SHP77 treated with DMSO at 0.1 percent for 48 hours (cell line): ENCODE data around the gene GTPBP4.

Experiments
- DNase-seq: peaks from one replicate; lab custom pipeline; 2025; lab: John Stamatoyannopoulos, UW

The GTPBP4 gene

GRCh38 chr10:966466-967235 is 21.6 kb upstream of the GTPBP4 start:
- DNase-seq = no peak

GRCh38 chr10:968546-969199 is 19.6 kb upstream of the GTPBP4 start:
- no peak for DNase-seq

DNA sequence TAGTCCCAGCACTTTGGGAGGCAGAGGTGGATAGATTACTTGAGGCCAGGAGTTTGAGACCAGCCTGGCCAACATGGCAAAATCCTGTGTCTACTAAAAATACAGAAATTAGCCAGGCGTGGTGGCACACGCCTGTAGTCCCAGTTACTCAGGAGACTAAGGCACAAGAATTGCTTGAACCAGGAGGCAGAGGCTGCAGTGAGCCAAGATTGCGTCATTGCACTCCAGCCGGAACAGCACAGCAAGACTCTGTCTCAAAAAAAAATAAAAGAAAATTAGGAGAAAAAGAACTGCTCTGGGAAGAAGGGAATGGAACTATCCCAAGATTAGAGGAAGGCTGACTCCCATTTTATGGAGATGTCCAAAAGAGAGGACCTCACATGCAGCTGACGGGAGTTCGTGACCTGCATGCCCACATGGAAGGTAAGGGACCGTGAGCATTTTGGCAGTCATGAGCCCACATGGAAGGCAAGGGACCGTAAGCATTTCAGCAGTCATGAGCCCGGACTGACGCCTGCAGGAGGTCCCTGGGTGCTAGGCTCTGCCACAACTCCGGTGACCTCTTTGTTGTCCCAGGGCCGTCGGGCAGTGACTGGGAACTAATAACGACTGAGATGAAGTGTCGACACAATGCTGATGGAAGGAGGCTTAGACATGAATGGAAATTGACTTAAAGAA is 18.6 kb upstream of the GTPBP4 start:
- no peak for DNase-seq

- peak; percentile 96 for DNase-seq
Measured at GRCh38 chr10:970311-971149, 17.7 kb upstream of the GTPBP4 start.

DNA sequence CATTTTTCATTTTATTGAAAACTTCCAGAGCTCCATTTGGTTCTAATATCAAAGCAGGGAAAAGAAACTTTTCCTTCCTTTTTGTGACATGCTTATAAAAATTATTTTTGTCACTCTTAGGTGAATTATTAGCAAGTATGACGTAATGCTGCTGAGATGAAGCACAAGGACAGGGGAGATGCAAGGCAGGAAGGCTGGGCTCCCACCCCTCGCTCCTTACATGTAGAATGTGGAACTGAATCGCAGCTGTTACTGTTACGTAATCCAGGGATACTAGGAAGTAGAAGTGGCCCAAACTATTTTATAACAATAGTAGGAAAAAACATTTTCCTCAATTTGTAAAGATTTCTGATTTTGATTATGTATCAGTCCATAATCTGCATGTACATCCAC is 17.1 kb upstream of the GTPBP4 start:
- no peak for DNase-seq

DNA sequence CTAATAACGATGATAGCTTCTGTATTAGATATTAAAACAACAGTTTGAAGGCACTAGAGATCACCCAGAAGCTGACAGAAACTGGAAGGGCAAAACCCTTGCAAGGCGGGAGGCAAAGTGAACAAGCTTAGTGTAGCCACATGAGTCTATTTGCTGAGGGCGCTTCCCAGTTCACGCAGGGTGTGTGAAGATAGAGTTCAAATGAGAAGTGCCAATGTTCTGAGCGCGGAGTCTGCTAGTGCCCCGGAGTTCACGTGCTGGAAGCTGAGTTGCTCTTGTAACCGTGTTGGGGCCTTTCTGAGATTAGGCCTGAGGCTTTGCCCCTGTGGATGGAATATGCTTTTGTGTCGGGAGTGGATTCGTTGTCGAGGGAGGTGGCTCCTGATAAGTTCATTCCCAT is 16.6 kb upstream of the GTPBP4 start:
- DNase-seq = no peak

- no peak for DNase-seq
Measured at GRCh38 chr10:972763-973162, 15.5 kb upstream of the GTPBP4 start.

DNA sequence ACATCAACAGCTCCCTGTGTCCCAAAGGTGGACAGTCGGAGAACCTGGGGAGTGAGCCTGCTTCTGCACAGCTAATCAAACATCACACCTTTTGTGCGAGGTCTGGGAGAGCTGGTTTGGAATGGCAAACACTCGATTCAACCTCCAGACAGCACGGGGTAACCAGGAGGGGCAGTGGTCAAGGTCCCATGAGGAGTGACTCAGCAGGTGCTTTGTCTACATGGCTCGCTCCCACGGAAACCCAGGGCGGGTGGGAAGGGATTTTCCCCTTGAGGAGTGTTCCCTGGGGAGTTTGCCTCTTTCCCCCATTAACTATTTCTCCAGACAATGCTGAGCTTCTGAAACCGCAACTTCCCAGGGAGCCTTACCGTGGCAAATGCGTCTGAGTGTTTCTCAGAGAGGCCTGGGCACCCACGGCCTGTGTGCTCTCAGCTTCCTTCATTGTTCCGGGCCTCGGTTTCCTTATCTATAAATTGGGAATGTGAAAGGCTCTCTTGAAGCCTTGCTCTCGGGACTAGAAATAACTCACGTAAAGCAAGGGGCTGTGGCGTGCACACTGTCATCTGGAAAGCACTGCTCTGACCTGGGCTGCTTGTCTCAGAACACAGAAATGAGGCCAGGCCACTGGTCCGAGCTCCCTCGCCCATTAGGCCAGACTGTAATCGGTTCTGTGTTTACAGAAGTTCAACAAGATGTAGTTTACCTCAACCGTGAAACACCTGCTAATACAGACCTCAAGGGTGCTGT is 14.0 kb upstream of the GTPBP4 start:
- DNase-seq = no peak

- DNase-seq = no peak
Measured at GRCh38 chr10:974785-975074, 13.5 kb upstream of the GTPBP4 start.

DNA sequence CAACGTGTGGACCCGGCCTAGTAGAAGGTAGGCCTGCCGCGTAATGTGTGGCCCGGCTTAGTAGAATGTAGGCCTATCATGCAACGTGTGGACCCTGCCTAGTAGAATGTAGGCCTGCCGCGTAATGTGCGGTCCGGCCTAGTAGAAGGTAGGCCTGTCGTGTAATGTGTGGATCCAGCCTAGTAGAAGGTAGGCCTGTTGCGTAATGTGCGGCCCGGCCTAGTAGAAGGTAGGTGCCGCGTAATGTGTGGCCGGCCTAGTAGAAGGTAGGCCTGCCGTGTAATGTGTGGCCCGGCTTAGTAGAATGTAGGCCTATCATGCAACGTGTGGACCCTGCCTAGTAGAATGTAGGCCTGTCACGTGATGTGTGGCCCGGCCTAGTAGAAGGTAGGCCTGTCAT is 11.9 kb upstream of the GTPBP4 start:
- DNase-seq = no peak

- DNase-seq = no peak
Measured at GRCh38 chr10:978826-979421, 9.3 kb upstream of the GTPBP4 start.

GRCh38 chr10:980468-981093 is 7.7 kb upstream of the GTPBP4 start:
- no peak for DNase-seq

DNA sequence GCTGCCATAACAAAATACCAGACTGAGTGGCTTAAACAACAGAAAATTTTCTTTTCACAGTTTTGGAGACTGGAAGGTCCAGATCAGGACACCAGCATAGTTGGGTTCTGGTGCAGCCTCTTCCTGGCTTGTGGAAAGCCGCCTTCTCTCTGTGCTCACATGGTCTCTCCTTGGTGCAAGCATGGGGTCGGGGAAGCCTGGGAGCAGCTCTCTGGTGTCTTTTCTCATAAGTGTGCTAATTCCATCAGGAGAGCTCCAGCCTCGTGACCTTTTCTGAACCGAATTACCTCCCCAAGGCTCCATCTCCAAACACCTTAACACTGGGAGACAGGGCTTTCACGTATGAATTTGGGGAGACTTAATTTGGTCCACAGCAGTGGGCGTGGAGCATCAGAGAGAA is 4.8 kb upstream of the GTPBP4 start:
- DNase-seq = no peak

GRCh38 chr10:983971-984655 is 4.1 kb upstream of the GTPBP4 start:
- no peak for DNase-seq

DNA sequence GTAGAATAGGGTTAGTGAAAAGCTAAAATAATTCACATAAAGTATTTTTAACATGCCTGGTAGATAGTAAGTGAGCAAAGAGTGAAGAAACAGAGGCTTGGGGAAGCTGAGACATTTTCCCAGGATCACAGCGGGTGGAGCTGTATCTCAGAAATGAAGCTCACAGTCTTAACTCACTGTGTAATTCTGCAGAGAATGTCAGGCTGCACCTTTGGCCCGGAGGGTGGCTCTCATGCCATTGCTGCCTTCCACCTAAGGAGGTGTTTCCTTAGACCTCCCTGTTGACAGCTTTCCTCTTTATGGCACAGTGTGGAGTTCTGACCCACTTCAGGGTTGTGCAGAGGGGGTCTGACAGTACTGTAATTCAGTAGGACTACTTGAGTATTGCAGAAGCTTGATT is 2.9 kb upstream of the GTPBP4 start:
- no peak for DNase-seq

DNA sequence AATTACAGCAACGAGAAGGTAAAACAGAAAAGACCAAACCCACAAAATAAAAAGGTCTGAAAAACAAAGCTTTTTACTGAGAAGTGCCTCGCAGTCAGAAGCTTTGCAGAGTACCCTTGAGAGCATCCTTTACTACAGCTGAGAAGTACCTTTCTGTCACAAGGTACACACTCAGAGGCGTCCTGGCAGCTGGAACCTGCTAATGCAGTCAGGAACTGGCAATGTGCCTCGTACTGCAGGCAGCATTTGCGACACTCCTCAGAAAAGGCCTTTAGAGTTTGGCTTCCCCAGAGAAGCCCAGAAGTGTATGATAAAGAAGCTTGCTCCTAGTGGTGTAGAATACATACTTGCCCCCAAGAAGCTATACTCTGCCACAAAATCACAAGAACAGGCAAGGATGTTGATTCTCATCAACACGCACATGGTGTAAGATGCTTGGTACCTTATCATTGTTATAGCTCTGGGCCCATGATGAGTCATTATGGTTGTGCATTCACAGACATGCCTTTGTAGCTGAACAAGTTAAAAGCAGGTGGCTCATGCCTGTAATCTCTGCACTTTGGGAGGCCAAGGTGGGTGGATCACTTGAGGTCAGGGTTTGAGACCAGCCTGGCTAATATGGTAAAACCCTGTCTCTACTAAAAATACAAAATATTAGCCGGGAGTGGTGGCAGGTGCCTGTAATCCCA is 2.0 kb upstream of the GTPBP4 start:
- DNase-seq = peak; percentile 46

DNA sequence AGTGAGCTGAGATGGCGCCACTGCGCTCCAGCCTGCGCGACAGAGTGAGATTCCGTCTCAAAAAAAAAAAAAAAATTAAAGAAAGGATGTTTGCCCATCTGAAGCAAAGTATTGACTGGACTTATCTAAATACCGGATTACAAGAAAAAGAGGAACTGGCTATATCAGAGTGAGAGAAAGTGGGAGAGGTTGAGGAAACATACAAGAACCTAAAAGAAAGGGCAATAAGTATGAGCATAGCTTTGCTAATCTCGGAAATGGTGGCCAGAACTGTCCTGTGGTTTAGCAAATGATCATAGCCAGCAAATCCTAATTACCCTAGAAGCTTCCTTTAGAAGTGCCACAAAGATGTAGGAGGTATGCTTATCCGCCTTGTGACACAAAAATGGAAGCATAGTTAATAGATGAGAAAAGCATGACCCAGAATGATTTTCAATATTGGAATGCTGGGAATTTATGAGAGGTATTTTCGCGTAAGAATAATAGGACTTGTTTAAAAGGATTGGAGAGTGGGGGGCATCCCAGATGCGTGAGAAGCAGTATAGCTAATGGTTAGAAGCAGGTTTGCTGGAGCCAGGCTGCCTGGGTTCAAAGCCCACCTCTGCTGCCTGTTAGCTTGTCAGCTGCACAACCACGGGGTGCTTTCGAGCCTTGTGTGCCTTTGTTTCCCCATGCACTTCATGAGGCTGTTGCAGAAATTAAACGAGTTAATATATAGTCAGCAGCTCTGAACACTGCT is 1.2 kb upstream of the GTPBP4 start:
- no peak for DNase-seq

DNA sequence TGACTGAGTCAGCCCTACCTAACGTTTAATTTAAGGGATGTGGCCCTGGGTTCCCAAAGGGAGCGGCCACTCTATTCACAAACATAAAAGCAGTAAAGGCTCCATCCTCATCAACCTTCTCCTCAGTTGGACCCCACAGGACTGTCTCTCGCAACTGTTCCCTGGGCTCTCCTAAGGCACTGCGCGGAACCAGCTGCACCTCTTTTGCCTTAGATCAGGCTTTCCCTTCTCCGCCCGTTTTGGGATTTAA is 689 bp upstream of the GTPBP4 start:
- no peak for DNase-seq
